ENCODE measurements around the gene TGFB2.

The TGFB2 gene

DNA sequence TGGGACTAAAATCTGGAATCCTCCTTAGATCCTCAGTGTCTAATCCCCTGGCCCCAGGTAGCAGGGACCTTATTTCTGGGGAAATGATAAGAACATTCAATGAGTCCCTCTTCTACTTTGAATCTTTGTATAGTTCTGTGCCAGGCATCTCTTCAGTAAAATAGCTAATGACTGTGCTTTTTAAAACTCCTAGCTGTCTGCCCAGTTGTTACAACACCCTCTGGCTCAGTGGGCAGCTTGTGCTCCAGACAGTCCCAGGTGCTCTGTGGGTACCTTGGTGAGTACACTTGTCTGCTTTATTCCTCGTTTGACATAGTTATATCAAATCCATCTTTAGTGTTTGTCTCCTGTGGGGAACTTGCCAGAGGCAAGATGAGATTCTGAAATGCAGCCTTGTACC is 18.0 kb downstream of the TGFB2 start:
- DNase-seq: no peak

DNA sequence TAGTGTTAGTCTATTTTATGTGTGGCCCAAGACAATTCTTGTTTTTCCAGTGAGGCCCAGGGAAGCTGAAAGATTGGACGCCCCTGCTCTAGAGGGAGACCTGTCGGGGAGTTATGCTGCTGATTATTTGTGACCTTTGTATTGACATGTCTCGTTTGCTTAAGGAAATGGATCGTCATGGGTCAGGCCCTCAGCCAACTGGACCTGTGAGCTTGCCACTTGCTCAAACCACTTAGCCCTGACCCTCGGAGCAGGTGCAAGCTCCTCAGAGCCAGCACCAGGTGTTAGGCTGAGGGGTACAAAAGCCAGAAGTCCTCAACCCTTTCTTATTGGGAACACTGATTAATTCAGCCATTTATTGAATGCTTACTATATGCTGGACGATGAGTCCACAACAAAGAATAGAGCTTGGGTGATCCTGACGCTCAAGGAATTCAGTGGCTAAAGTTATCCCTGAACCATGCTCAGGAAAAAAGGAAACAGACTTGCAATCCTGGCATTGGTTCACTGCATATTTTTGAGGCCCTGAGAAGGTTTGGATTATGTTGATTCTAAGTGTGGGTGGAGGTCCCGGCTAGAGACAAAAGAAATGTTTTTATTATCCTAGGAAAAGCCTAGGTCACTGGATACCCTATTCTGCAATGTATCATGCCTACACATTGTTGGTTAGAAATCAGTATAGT is 19.0 kb downstream of the TGFB2 start:
- DNase-seq: no peak

GRCh38 chr1:218365226-218365999 is 20.3 kb downstream of the TGFB2 start:
- DNase-seq: no peak

DNA sequence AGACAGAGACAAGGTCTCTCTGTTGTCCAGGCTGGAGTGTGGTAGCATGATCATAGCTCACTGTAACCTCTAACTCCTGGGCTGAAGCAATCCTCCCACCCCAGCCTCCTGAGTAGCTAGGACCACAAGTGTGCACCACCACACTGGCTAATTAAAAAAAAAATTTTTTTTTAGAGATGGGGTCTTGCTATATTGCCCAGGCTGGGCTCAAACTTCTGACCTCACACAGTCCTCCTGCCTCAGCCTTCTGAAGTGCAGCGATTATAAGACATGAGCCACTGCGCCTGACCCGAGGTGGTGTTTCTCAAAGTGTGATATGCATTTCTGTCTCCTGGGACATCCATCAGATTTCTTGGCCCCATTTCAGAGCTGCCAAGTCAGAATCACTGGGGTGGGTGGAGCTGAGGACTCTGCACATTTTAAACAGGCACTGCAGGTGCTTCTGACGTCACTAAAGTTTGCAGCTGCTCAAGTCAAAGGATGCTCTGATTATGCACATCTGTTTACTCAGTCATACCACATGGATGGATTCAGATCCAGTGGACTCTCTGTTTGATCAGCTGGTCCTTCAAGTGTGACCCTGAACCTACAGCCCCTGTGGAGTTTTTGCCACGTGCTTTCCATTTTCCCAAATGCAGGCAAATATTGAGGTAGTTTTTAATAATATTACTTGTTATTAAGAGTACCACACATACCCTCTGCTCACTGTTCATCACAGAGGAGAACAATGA is 21.4 kb downstream of the TGFB2 start:
- DNase-seq: no peak

DNA sequence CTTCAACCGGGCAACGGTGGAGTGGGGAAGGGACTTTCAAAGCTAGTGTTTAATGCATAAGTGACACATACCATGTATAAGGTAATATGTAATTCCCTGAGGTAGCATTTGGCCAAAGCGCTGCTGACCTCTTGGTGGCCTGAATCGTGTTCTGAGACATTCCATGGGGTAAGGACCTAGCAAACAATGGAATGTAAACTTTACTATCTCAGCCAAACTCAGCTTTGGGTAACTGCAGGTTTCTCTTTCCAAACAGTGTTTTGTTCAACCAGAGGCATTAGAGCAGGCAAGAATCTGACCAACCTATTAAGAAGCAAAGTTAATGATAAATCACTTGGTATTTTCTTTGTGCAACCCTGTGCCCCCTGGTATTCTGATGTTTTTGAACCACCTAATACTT is 22.0 kb downstream of the TGFB2 start:
- no peak for DNase-seq

DNA sequence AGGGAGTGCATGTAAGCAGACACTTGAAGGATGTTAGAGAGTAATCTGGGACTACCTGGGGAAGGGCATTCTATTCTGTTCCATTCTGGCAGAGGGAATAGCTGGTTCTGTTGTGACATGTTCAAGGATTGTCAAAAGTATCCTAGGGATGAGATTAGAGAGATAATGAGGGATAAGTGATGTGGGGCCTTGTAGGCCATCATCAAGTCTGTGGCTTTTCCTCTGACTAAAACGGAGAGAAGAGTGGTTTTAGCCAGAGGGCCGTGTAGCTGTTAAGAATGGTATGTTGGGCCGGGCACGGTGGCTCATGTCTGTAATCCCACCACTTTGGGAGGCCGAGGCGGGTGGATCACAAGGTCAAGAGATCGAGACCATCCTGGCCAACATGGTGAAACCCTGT is 23.6 kb downstream of the TGFB2 start:
- no peak for DNase-seq

DNA sequence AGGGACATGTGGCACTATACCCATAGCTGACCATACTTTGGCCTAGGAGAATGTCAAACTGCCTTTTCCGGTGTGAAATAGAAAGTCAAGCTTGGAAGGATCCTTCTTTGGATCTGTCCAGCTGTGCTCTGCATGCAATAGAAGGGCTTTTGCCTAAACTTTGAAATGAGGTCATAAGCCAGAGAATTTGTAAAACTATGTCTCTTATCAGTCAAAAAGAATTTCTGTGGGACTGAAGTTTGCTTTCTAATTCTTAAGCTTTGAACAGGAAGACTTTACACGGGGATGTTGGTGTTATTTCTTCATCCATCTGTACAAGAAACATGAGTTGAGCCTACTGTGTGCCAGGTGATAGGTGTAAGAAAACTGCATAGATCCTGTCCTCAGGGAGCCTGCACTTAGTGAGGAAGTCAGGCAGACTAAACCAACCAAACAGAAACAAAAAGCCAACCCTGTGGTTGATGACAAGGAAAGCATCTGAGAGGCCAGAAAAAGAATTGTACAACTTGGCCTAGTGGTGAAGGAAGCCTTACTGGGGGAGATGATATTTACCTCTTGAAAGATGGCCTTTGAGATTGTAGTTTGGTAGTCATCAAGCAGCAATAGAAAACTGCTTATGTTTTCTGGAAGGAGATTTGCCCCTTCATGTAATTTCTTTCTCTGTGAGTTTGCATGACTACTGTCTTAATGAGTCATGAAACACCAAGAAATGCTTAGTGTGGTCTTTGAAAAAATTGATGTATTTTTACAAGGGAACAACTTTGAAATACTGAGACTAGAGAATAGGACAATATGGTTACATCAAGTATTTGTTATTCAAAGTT is 24.8 kb downstream of the TGFB2 start:
- DNase-seq: no peak

- no peak for DNase-seq
Observed at GRCh38 chr1:218371927-218372672, 27.0 kb downstream of the TGFB2 start.

GRCh38 chr1:218374401-218375353 is 29.5 kb downstream of the TGFB2 start:
- DNase-seq: no peak

- DNase-seq: no peak
Observed at GRCh38 chr1:218376722-218377121, 31.6 kb downstream of the TGFB2 start.

DNA sequence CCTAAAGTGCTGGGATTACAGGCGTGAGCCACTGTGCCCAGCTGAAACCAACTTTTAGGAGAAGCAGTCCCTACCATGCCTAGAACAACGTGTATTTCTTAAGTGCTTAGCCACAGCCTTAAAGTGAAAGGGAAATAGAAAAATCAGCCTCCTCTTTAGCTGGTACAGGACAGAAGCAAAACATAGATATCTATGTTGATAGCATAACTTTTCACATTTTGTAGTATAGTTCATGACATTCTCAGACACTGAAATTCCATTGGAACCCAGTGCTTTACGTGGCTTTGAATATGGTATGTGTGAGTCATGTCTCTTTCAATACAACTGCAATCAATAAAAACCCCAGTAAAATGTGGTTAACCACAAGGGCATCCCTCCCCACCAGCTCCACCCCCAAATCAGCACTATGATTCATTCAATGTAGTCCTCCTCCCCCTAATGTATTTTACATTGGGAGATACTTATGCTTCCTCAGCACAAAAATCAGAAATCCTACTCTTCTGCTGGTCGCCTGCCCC is 32.1 kb downstream of the TGFB2 start:
- DNase-seq: no peak

DNA sequence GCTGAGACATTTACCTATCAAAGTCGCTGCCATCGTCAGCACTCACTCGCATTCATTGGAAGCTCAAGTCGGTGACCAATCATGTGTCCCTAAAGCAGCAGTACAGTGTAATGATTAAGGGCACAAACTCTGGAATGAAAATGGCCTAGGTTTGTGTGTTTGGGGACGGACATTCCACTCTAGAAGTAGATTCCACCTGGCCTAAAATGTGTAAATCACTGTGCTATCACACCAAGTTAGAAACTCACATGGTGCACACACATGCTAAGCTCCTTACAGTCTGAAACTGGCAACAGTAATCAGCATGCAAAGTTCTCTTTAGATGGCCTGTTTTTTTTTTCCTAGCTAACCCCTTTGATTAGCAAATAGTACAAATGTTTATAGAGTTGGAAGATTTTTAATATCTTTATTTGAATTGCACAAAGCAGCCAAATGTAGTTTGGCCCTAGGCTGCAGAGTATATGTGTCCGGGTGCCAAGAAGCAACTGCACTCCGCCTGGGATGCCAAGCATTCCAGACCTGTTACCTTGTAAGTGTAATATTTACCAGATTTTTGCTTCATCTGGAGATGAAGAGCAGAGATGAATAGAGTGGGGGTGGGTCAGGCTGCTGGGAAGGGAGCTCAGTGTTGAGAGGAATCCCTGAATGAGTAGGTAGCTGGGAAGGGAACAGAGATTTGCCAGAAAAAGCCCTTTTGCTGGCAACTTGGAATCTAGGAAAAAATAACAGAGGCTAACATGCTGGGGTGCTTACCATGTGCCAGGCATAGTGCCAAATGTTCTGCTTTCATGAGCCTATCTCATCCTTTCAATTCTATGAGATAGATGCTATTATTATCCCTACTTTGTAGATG is 35.2 kb downstream of the TGFB2 start:
- DNase-seq: no peak

GRCh38 chr1:218382261-218382660 is 37.1 kb downstream of the TGFB2 start:
- DNase-seq: no peak

DNA sequence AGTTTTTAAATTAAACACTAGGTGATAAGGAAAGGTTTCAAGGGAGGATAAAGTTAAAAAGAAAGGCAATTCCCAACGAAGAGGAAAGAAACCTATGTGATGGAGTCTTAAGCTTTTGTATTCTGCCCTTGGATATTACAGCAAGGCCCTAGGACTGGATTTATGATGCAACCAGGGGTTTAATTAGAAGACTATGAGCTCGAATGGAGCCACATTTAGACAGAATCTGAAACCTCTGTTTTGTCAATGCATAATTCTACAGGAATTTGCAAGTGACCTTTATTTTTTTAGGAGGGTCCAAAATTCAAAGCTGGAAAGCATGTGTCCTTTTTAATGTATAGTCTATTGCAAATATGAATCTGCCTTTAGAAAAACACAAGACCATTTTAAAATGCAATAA is 37.9 kb downstream of the TGFB2 start:
- DNase-seq: no peak

DNA sequence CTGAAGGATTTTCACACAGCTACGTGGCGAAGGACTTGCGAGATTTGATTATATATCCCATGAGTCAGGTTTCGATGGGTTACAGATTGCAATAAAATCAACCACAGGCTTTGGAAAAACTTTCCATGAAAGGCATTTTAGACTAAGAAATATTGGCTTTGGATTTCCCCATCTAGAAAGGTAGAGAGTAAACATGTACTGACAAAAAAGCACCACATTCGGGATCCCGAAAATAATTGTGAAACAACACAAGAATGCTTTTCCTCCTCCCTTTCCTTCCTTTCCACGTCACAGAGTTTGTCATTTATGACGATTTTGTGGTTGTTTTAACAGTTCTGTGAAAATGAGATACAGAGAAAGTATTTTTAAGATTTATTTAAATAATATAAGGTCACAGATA is 38.5 kb downstream of the TGFB2 start:
- no peak for DNase-seq

DNA sequence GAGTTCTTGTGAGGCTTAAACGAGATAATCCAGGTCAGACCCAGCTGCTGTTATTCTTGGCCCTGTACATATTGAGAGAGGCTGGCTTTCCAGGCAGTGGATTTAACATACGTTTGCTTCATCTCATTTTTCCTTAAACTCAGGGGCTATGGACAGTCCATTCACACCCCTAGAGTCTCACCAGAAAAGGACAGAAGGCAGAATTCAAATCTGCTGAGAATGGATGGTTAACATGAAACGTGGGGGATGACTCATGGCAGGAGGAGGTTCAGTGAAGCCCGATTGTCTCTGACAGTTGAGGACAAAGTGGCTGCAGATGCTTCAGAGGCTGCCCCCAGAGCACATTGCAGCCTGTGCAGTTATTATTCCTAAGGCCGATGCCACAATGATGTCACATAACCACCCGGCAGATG is 39.5 kb downstream of the TGFB2 start:
- DNase-seq: no peak

DNA sequence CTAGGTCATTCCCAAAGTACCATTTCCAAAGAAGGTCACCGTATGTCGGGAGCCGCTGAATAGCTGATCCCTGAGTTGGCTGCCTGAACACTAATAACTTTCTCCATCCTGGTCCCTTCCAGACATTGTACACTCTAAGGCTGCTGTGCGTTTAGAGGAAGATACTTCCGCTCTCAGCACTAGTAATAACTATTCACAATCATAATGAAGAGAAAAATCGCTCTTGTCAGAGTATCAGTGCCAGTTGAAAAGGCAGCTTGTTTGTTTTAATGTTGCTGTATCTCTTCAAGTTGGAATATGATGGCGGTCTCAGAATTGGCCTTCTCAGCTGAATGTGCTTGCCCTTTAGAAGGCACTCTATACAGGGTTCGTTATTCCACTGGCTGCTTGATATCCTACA is 43.5 kb downstream of the TGFB2 start:
- no peak for DNase-seq

DNA sequence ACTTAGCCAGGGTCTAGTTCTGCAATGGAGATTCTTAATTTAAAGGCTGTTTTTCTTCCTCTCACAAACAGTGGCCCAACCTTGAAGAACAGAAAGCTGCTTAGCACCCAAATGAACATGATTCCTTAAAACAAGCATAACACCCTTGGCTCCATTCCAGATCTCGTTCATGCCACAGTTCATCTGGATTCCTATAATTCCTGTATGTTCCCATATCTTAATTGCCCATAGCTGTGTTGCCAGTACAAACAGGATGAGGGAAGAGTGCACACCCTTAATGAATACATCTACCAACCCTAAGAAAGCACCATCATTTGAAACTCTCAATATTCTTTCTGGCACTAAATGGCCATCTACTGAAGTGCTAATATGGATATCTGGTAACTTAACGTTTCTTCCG is 45.5 kb downstream of the TGFB2 start:
- DNase-seq: no peak

GRCh38 chr1:218392780-218393179 is 47.6 kb downstream of the TGFB2 start:
- no peak for DNase-seq

DNA sequence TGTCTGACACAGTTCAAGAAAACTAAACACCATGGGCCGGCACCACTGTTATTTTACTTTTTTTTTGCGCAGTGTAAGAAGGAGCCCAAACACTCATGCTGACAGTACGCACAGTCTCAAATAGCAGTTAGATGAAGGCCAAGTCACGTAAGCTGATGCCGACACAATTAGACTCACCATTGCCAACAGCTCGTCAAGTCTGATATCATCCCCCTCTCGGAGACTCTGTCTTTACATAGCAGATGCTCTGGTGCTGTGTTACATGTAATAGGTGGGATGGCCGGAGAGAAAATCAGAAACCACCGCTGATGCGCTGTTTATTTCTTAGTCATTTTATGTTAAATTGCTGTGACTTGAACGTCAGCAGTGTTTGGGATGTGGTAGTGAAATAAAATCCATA is 49.3 kb downstream of the TGFB2 start:
- DNase-seq: no peak

Data from DMS79 treated with DMSO at 0.1 percent for 48 hours (cell line).